ENCODE results near the gene SH3BGRL3. TPM values are rescaled to one million over a fixed set of nuclear protein-coding genes. Genes with fewer than 3 reads are reported as not detected.

SH3BGRL3 gene
- total RNA-seq, 1 donor from 2014 or later: 8.4 TPM

DNA sequence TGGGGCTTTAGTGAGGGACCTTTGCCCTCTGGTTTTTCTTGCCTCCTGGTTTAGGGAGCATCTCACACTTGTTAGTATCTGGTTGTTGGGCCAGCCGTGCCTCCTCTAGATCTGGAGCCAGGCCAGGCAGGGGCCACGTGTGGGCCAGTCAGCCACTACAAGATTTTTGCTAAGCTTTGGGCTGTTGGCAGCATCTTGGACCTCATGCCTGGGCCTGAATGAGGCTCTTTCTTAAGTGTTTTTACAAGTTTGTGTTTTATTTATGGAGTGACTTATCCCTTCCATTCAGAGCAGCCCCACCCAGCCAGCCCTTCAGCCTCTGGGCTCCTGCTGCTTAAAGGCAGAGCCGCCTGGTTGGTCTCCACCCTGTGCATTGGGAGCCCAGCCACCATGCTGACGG lies 1.6 kb upstream of the SH3BGRL3 start:
- no peak for DNase-seq

DNA sequence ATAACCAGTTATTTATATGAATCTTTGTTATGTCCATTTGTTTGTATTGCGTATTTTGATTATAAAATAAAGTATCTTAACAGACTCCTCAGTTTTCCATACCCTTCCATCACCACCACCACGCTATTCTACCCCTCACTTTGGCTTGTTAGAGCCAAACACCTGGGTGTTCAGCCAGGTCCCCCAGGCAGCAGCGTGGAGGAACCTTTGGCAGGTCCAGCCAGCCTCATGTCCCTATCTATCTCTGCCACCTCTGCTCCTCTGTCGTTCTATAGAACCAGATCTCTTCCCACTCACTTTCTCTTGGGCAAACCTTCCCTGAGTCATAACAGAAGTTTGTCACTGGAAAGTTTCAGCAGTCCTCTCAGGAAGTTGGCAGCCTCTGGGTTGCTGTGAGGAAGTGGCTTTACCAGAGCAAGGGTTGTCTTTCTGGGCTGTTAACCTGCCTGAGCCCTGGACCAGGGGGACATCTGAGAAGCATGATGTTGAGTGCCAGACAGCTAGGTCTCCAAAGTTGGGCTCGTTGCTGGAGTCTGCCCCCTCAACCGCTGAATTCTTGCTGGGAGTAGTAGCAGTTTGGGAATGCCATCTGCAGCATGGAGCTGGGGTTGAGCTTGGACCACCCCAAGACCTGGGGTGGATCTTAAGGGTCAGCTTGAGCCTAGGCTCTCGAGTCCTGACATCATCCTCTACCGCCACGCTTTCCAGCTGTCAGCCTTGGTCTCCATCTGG lies 996 bp upstream of the SH3BGRL3 start:
- no peak for DNase-seq

DNA sequence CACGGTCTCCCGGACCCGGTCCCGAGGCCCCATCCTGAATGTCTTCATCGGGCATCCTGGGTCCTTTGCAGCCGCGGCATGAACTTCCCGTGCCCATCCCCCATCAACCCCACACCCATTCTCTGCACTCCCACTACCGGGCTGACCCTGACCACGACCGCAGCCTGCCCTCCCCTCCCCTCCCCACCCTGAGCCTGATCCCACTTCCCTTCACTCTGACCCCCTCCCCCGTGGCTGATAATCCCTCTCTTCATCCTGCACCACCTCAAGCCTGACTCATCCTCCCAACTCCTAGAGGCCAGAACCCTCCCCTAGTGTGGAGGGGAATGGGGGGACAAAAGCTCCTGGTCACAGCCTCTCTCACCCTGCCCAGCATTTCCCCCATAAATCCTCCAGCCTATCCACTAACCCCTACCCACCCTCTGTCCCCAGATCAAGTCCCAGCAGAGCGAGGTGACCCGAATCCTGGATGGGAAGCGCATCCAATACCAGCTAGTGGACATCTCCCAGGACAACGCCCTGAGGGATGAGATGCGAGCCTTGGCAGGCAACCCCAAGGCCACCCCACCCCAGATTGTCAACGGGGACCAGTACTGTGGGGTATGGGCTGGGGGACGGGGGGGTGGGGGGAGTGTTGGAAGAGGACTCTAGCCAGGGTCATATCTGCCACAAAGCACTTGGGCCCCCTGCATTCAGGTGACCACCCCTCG lies 602 bp downstream of the SH3BGRL3 start:
- no peak for DNase-seq

DNA sequence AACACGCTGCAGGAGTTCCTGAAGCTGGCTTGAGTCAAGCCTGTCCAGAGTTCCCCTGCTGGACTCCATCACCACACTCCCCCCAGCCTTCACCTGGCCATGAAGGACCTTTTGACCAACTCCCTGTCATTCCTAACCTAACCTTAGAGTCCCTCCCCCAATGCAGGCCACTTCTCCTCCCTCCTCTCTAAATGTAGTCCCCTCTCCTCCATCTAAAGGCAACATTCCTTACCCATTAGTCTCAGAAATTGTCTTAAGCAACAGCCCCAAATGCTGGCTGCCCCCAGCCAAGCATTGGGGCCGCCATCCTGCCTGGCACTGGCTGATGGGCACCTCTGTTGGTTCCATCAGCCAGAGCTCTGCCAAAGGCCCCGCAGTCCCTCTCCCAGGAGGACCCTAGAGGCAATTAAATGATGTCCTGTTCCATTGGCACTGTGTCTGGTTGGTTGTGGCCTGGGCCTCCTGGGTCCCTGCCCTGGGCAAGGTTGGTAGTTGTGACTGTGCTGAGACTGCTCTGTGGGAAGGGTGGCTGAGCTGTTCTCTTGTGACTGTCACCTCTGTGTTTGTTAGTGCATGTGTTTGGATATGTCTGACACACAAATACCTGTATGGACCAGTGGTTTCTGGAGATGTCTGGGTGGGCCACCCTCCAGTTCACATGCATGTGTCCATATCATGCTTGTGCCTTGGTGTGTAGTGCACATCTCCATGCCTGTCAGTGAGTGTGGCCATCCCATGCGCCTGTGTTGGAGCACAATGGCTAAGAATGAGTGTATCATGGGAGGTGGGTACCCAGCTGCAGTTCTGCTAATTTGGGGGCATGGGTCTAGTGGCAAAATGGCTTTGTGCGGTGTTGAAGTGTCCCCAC lies 1.4 kb downstream of the SH3BGRL3 start:
- DNase-seq: no peak

DNA sequence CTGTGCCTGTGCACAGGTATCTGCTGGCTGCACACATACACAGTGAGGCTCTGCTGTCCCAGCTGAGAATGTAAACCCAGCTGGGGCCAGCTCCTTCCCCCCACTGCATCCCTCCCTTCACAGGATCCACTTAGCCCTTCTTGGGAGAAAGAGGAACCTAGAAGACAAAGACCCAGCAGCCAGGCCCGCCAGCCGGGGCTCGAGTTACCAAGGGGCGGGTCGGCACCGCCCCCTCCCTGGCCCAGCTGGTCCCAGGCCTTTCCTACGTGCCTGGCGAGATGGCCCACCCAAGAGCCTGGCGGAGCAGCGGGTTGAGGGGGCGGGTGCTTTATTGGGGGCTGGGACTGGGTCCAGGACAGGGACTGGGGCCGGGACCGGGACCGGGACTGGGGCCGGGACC lies 2.1 kb downstream of the SH3BGRL3 start:
- DNase-seq: no peak

DNA sequence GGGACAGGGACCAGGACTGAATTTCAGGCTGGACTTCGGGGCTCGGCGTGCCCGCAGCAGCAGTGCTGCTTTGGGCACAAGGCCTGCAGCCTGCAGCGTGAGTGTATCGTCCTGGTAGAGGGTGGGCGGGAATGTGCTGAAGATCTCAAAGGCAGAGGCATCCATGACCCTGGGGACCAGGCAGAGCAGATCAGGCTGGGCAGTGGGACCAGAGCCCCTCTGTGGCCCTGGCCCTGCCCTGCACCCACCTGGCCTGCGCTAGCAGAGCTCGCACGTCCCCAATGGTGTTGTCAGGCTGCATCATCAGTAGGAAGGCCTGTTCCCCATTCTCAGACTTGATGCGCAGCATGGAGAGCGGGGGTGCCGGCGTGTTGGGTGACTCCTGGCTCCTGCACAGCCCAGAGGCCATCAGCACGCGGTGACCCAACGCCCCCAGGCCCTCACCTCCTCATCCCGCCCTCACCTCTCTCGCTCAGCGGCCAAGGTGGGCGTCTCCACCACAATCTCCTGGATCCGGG lies 2.6 kb downstream of the SH3BGRL3 start:
- DNase-seq: no peak

DNA sequence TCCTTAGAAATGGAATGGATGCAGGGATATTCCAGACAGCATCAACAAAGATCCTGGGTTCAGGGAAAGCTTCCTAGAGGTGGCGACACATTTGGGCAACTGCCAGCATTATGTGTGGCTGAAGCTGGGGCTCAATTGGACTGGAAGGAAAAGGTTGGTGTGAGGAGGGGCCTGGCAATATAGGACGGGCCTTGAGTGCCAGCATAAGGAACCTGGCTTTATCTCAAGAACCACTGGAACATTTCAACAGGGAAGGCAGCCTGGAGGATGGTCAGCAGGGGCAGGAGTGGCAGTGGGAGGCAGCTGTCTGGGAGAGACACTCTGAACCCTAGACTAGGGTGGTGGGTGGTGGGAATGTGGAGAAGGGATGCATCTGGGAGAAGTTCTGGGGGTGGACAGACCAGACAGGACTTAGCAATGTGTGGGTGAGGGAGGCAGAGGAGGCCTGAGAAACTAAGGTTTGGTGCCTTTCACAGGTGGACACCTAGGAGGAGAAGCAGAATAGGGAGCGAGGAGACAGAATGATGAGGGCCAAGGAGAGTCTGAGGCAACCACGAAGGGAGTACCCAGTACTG lies 3.5 kb downstream of the SH3BGRL3 start:
- no peak for DNase-seq

DNA sequence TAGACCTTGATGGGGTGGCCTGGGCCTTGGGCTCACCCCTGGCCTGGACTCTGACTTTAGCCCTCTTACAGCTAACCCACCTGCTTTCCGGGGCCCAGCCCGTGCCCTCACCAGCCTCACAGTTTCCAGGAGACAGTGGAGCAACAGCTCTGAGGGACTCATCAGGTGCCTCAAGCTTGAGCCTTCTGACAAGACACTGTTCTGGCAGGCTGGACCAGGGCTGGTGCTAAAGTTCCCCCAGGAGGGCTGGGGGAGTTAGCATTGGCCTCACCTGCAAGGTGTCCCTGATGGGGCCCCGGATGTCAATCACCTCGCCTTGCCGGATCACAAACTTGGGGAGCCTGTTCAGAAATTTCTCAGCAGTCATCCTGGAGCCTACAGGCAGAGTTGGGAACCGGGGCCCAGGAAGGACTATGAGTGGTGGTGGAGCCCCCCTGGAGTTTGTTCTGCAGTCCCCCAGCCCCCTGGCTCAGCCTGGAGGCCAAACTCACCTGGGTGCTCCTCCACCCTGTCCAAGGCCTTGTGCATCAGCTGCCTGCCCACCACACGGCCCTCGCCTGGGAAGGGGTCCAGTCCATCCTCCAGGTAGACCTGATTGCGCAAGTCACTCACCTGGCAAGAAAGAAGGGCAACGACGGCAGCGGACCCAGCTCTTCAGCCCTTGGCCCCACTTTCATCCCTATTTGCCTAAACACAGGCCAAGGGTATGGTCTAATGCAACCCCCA lies 4.1 kb downstream of the SH3BGRL3 start:
- DNase-seq: no peak

DNA sequence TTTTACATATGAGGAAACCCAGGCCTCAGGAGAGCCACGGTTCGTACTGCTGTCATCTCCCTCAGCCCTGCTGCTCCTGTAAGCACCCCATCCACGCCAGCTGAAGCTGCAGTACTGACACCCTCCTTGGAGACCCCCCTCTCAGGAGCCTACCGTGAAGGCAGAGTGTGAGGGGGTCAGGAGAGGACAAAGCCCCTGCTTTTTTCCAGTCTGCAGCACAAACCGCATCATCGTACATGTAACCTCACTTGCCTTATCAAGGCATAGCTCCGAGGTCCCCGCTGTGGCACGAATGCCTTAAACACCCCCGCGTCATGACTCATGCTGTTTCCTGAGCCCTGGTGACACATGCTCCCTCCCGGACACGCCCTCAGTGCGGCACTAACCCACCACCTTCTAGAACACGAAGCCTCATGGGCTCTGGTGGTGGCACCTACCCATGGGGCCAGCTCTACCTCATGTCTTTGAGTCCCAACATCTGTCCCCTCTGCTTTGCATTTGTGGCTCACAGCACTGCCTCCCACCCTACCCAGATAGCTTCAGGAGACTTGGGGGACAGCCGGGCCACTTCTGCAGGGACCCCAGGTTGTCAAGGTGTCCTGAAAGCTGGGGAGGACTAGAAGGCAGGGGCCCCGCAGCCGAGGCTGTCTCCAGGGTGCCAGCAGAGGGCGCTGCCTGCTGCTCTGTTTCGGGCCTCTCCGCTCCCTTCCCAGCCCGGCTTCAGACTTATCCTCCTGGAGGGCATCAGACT lies 4.9 kb downstream of the SH3BGRL3 start:
- DNase-seq: peak; percentile 22

DNA sequence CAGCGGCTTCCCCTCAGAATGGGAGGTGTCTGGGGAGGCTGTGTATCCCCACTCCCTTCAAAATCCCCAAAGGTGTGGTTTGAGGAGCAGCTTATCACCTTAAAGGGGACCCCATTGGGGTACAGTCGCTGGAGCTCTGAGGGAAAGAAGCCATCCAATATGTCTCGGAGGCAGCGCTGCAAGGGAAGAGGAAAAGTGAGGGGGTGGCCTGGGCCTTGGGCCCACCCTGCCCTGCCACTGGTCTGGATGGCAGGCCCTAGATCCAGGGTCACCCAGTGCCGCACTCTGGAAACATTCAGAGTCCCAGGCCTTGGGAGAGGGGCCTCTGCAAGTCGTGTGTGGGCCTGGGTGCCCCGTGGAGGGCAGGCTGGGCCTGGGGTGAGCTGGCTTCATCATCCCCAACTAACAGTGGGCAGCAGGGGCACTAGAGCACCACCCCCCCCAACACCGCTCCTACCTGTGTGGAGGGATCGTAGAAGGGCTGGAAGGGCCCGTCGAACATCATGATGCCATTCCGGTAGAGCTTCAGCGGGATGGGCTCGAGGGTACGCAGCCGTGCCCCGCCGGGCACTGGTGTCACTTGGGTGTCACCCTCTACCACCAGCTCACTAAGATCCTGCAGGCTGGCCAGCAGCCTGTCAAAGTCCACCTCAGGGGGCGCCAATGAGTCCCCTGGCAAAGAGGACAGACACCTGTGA lies 5.6 kb downstream of the SH3BGRL3 start:
- DNase-seq: no peak

DNA sequence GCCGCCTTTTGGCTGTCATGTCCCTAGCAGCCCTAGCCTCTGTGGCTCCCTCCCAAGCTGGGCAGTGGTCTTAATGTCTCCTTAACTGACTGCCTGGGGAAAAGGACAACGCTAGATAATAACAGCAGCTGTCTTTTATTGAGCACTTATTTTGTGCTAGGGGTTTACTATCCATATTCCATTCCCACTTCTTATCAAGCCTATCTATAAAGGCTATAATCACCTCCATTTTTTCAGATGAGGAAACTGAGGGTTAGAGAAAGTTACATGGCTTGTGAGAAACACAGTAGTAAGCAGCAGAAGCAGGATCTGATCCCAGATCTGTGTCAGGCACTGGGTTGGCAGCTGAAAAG lies 6.2 kb downstream of the SH3BGRL3 start:
- DNase-seq: no peak

DNA sequence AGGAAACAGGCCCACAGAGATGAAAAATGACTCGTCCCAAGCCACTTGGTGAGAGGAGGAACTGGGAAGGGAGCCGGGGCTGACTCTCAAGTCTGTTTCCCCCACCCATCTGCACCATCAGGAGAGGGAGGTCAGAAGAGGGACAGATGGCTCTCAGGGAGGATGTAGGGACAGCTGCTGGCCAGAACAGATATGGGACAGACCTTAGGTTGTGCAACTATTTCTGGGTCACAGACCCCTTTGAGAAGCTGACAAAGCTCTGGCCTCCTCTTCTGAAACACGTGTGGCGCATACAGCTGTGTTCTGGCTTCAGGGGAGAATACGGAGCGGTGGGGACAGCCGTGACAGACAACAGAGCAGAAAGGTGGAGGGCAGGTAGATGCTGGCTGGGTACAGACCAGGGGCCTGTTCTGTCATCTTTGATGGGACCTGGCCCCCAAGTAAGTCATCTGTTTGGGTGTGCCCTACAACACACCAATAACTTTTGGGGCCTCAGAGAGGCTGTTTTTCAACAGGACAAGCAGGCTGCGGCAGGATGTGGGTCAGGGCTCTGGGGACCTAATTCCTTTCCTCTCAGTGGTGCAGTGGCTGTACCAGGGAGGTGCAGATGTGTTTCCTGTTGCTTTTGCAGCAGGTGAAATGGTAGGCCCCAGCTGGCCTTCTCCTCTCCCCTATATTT lies 7.3 kb downstream of the SH3BGRL3 start:
- DNase-seq: no peak

DNA sequence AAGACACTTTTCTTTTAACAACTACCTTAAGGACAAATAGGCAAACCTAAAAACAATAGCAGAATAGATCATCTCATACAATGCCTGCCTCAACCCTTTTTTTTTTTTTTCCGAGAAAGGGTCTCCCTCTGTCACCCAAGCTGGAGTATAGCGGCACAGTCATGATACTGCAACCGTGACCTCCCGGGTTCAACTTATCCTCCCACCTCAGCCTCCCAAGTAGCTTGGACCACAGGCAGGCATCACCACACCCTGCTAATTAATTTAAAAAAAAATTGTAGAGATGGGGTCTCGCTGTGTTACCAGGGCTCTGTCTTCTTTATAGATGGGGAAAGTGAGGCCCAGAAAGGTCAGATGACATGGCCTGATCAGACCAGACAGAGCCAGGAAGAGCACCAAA lies 7.9 kb downstream of the SH3BGRL3 start:
- no peak for DNase-seq

DNA sequence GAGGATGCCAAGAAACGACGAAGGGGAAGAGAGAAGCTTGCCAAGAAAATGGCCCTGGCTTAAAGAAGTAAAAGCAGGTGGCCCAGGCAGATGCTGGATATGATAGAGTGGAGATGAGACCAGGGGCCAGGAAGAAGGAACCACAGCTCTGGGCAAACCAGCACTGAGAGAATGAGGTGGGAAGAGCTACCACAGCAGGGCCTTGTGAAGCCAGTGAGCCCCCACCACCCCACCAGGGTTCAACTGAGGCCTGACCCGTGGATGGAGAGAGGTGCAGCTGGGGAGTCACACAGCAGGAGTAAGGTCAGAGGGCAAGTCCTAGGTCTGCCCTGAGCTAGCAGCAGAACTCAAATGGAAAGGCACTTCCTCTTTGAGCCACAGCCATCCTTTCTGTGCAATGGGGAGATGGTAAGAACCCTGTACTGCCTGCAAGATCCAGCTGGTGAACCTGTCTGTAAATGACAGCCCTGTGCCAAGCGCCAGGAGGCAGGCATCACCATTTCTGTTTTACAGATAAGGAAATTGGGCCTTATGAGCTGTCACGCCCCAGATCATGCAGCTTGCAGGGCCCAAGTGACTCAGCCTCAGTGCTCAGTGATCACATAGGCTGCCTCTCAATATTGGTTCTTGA lies 8.5 kb downstream of the SH3BGRL3 start:
- peak; percentile 31 for DNase-seq

DNA sequence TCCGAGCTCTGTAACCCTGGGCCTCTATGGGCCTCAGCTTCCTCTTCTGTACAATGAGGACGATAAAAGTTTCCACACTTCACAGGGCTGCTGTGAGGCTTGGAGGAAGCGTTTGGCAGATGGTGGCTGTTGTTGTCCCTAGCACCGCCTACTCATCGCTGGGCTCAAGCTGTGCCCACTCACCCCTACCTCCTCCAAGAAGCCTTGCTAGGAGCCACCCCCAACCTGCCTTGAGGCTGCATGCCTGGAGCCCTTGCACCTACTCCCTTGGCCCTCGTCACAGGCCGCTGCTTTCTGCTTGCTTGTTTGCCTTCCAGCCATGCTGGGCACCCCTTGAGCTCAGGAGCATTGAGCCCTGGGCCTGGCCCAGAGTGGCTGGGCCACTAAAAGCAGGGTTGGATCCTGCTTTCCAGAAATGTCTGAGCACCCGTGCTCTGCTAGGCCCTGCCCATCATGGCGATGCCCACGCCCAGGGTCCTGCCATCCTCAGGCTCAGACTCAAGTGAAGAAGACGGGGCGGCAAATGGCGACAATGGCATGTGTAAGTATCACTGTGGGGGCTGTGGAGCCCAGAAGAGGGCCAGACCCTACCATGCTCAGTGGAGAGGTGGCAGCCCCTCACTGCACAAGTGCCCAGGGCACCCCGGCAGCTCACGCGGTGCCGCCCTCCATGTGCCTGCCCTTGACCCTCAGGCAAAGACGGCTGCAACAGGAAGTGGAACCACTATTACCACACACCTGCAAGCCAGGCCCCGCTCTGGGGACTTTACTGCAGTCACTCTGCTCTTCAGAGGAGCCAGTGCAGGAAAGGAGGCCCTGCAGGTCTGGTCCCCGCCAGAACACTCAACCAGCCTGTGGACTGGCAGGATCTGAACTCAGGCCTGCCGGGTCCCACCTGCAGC lies 9.5 kb downstream of the SH3BGRL3 start:
- peak; percentile 42 for DNase-seq

DNA sequence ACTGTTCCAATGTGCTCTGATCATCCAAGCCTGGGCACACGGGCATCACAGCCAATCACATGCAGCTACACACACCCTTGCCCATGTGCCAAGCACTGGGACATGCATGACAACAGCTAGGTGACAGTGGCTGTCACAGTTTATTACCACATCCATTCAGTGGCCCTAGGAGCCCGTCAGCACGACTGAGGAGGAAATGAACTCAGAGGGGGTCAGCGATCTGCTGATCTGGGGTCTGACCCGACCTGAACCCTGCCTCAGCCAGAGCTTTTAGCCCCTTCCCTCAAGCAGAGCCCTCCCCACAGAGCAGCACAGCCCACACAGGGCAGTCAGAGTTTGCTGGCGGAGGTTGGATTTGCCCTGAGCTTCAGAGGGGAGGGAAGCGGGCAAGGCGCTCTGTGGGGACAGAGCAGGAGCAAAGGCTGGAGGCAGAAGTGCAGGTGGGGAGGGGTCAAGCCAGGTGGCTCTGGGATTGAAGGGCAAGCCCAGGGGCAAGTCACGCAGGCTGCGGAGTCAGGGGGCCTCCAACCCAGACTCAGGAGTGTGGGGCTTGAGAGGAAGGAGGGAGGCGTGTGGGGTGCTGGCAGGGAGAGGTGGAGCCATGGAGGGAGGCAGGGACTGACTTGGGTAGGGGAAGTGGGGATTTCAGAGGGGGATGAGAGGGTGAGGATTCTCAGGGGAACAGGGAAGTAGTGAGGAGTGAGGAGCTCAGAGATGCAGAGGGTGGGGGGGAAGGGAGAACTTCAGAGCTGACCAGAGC lies 10.4 kb downstream of the SH3BGRL3 start:
- DNase-seq: no peak

DNA sequence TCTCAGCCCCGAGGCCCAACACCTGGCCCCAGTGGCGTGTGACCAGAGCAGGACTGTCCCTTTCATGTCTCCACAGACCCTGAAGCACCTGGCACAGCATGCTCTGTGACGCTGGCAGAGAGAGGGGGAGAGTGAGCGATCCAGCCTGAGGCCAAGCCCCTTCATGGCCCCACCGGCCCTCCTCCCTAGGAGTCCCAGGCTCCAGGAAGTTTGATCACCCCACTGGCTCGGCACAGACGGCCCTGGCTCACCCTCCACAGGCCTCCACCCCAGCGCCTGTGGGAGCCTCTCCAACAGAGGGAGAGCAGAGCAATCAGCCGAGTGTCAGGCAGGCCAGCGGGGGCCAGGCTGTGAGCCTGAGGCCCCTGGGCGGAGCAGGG lies 11.0 kb downstream of the SH3BGRL3 start:
- no peak for DNase-seq

DNA sequence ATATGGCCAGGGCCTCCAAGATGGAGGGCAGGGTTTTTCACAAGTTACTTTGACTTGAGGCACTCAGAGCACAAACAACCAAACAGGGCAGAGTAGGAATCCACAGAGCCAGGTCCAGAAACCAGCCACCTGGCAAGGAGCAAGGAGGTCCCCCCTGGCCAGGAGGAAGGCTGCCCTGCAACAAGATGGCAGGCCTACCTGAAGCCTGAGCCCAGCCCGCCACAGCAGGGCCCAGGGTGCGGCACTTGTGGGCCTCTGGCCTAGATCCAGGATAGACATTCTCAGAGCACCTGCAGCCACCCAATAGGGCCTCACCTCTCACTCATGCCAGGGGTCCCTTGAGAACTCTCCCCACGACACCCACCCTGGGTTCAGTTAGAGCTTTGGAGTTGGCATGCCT lies 11.5 kb downstream of the SH3BGRL3 start:
- no peak for DNase-seq

Data from occipital lobe (tissue), 2 donors.